ENCODE results near the gene DPY19L2.
"Not testable (repeated sequence)": the region's sequence is repeated elsewhere in the genome, so short reads cannot be mapped to it uniquely, and the experiment has no call there.

GRCh38 chr12:63682617-63683016, 14.3 kb upstream of the DPY19L2 start:
- TF ChIP-seq POLR2AphosphoS5 (IDR thresholded peaks at IDR 0.05; ENCODE audit: low read depth, low read length); TAF1 (IDR thresholded peaks at IDR 0.05; ENCODE audit: borderline replicate concordance, low read depth, low read length); POLR2A (IDR thresholded peaks at IDR 0.05; ENCODE audit: low read depth, low read length): not testable (repeated sequence)

All from GM12892 (cell line).